Measurements from ENCODE around the gene ACSM4.
"Not testable (repeated sequence)": the region's sequence is repeated elsewhere in the genome, so short reads cannot be mapped to it uniquely, and the experiment has no call there.

Gene ACSM4

GRCh38 chr12:7303772-7304171 lies at the start of gene ACSM4:
TSS of gene ACSM4 (plus strand) at chr12:7304072. CDS start at chr12:7304332, 260 bp downstream.
- H3K4me3 ChIP-seq (ENCODE audit: low read depth, low read length): no peak within 1 kb of the TSS
- no peak for TF ChIP-seq CTCF (IDR thresholded peaks at IDR 0.05; ENCODE audit: low read depth, low read length)

GRCh38 chr12:7259060-7259459 lies 44.8 kb upstream of the ACSM4 start:
- TF ChIP-seq CTCF (IDR thresholded peaks at IDR 0.05; ENCODE audit: low read depth, low read length): no peak
- no peak overlapping the region for H3K4me3 ChIP-seq (ENCODE audit: low read depth, low read length)

- no peak for TF ChIP-seq CTCF (IDR thresholded peaks at IDR 0.05; ENCODE audit: low read depth, low read length)
- H3K4me3 ChIP-seq (ENCODE audit: low read depth, low read length): no peak overlapping the region
These were observed 39.3 kb upstream of the ACSM4 start for GRCh38 chr12:7264538-7264937.

- TF ChIP-seq CTCF (IDR thresholded peaks at IDR 0.05; ENCODE audit: low read depth, low read length): no peak
- no peak overlapping the region for H3K4me3 ChIP-seq (ENCODE audit: low read depth, low read length)
These were observed 38.6 kb upstream of the ACSM4 start for GRCh38 chr12:7265251-7265650.

- no peak for TF ChIP-seq CTCF (IDR thresholded peaks at IDR 0.05; ENCODE audit: low read depth, low read length)
These were observed 34.6 kb upstream of the ACSM4 start for GRCh38 chr12:7269273-7269672.

GRCh38 chr12:7271893-7272514 lies 31.9 kb upstream of the ACSM4 start:
- no peak for TF ChIP-seq CTCF (IDR thresholded peaks at IDR 0.05; ENCODE audit: low read depth, low read length)
- H3K4me3 ChIP-seq (ENCODE audit: low read depth, low read length): no peak overlapping the region

More at GRCh38 chr12:7269273-7269672, 34.6 kb upstream of the ACSM4 start:
- H3K4me3 ChIP-seq (ENCODE audit: low read depth, low read length): no peak overlapping the region

- H3K4me3 ChIP-seq (ENCODE audit: low read depth, low read length): not testable (repeated sequence)
These were observed 28.4 kb upstream of the ACSM4 start for GRCh38 chr12:7275482-7275881.

GRCh38 chr12:7282844-7283243 lies 21.0 kb upstream of the ACSM4 start:
- no peak overlapping the region for H3K4me3 ChIP-seq (ENCODE audit: low read depth, low read length)
- TF ChIP-seq CTCF (IDR thresholded peaks at IDR 0.05; ENCODE audit: low read depth, low read length): no peak
